ENCODE data around the gene SELENON. TPM values are rescaled to one million over a fixed set of nuclear protein-coding genes. Genes with fewer than 3 reads are reported as not detected.

Gene SELENON
- 46.3 TPM for total RNA-seq
- long read RNA-seq, partial matches to known transcripts = 1 of 2 reads
- long read RNA-seq, other reads (novel, unspliced or antisense) = 1 of 2 reads

- ATAC-seq (peak; percentile 71), DNase-seq (peak; percentile 89)
- intact Hi-C loops (cut with micrococcal nuclease) = loop anchor here (5.0 kb wide), 1 partner anchor 193 kb away; no protein-coding TSS in a partner anchor
Measured at GRCh38 chr1:25799935-25800702, at the start of gene SELENON. Gene SELENON, plus strand, starts transcription at chr1:25800193. Its CDS starts 38 bp downstream, at chr1:25800231.

DNA sequence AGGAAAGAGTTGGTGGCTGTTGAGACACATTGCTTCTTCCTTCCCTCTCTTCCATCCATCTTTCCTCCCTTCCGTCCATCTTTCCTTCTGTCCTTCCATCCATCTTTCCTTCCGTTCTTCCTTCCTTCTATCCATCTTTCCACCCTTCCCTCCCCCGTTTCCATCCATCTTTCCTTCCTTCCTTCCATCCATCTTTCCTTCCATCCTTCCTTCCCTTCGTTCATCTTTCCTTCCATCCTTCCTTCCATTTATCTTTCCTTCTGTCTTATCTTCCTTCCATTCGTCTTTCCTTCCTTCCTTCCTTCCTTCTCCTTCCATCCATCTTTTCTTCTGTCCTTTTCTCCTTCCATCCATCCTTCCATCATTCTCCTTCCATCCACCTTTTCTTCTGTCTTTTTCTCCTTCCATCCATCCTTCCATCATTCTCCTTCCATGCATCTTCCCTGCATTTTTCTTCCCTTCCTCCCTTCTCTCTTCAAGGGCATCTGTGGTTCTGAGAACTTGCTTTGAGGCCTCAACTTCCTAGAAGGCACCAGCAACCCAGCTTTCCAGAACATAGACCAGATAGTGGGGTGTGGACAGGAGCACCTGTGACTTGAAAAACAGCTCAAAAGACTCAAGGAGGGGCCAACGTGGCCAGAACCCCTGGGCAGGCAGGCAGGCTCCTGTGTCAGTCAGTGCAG, 48.9 kb upstream of the SELENON start:
- no peak for ATAC-seq
- intact Hi-C loops (cut with micrococcal nuclease) = no loop called here

DNA sequence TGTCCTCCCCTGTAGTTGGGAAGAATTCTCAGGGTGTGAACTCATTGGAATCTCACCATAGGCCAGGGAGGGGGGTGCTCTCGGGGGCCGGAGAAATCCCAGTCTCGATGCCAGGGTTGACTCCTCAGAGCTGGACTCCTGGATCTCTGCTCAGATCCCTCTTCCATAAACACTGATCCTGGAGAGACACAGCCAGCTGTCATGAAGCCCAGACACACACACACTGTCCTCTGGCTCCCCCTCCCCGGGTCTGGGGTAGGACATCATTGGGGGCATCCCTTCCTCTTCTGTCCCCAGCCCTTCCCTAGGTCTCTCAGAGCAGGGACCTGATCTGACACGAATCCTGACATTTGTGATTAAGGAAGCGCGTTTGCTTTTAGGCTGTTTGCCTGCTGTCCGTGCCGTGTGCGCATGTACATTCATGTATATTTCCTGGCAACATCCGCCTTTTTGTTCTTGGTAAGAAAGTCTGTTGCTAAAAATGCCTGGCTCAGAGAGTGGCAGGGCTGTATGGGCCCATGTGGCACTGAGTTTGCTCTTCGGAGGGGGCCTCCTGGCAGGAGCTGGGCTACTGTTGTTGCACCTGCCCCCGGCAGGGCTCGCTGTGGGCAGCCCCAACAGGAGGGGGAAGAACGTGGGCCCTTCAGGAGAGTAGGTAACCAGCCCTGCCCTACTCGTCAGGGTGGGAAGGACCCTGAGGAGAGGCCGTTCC, 45.4 kb upstream of the SELENON start:
- DNase-seq (no peak), ATAC-seq (no peak)
- intact Hi-C loops (cut with micrococcal nuclease) = no loop called here

More for the DNA sequence above, 48.9 kb upstream of the SELENON start:
- no peak for DNase-seq

- no peak for ATAC-seq
- intact Hi-C loops (cut with micrococcal nuclease) = no loop called here
- DNase-seq = no peak
Measured at GRCh38 chr1:25755475-25756125, 44.4 kb upstream of the SELENON start.

DNA sequence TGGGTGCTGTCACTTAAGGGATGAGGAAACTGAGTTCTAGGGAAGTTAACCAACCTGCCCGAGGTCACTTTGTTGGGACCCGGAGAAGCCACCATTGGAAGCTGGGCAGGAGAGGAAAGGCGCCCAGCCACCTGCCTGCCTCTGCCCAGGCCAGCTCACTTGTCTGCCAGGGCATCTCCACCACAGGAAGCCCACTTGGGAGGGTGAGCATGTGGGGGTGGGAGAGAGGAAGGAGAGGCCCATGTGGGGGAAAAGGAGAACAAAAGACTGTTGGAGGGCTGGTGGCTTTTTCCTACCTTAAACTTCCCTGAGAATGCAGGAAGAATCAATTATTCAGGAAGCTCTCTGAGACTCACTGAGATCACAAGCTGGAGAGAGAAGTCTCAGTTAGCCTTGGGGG, 43.8 kb upstream of the SELENON start:
- no peak for ATAC-seq
- no peak for DNase-seq
- intact Hi-C loops (cut with micrococcal nuclease) = no loop called here

- DNase-seq (no peak), ATAC-seq (no peak)
- intact Hi-C loops (cut with micrococcal nuclease) = no loop called here
Measured at GRCh38 chr1:25757151-25757845, 42.7 kb upstream of the SELENON start.

GRCh38 chr1:25757846-25758185, 42.2 kb upstream of the SELENON start:
- DNase-seq (no peak), ATAC-seq (no peak)
- intact Hi-C loops (cut with micrococcal nuclease) = no loop called here

GRCh38 chr1:25758466-25759070, 41.4 kb upstream of the SELENON start:
- intact Hi-C loops (cut with micrococcal nuclease) = no loop called here
- no peak for ATAC-seq
- no peak for DNase-seq

DNA sequence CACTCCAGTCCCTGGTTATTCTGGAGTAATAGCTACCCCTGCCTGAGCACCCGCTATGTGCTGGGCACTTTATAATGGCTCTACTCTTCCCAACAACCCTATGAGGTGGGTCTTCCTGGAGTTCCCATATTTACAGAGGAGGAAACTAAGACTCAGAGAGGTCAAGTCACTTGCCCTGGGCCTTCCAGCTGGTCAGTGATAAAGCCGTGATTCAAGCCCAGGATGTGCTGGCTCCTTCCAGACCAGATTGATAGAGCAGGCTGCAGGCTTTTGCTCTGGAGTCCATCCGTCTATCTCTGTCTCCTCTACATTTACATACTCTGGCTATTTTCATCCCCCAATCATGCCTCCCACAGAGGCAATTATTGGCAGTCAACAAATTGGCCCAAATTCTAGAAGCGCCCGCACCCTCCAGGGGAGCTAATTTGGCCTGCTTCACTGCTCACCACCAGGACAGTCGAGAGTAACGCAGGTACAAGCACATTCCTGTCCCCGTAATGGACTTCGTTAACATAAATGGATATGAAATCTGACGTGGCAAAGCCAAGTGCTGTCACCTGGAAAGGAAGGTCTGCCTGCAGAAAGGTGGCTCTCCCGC, 39.8 kb upstream of the SELENON start:
- ATAC-seq = no peak
- no peak for DNase-seq
- intact Hi-C loops (cut with micrococcal nuclease) = no loop called here

DNA sequence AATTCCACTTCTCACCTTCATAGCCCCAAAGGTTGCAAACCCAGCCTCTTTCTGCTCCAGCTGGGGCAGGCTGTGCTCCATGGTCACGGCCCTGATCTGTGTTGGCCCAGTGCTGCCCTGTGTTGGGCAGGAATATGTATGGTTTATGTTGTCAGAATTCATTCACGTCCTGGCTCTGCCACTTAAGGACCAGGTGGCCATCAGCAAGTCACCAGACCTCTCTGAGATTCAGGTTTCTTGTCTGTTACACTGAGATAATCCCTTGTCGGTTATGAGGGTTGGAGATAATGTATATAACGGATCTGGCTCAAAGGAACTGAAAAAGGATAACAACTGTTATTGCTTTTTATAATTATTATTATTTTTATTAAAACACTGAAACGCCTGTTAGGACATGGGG, 39.1 kb upstream of the SELENON start:
- DNase-seq = no peak
- intact Hi-C loops (cut with micrococcal nuclease) = no loop called here
- peak; percentile 10 for ATAC-seq

DNA sequence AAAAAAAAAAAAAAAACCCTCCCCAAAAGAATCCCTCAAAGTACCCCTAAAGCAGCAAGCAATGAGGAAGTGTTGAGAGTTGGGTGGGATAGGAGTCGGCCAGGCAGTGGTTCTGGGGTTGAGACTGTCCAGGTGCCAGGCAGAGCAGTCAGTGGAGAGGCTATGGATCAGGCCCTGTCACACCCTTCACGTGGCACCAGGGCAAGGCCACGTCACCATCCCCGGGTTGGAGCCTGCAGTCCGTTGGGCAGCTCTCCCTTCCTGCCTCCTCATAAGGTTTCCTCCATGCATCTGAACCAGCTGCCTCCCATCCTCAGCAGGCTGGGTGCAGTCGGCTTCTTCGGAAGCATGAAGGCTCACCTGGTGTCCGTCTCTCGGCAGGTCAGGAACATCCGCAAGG, 36.5 kb upstream of the SELENON start:
- ATAC-seq = peak; percentile 32

DNA sequence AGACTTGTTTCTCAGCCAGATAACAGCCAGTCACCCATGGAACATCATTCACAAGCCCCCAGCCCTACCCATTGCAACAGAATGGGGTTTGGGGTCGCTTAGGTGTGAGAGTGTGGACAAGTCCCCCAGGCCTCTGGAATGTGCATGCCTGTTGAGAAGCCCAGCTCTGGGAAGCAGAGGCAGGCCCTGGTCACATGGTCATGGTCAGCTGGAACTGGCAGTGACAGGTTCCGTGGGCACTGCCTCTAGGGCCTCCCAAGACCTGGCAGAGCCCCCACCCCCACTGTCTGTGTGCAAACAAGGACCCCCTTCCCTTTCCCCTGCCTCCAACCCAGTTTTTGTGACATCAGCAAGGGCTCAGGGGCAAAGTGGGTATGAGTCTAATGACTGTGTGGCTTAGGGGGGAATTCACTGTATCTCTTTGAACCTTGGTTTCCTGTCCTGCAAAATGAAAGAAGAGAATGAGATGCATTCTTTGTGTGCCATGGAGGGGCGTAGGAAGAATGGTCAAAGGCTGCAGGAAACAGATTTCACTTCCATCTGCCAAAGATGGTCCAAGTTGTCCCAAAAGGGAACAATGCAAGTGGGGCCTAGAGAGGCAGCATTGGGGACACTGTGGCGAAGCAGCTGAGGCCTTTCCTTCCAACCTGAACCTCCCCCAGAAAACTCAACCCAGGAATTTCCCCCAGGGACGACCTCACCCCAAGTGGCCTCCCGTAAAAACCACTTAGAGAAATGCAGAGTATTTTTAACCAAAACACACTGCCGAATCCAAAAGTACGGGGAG, 34.7 kb upstream of the SELENON start:
- intact Hi-C loops (cut with micrococcal nuclease) = no loop called here
- no peak for ATAC-seq

More for the DNA sequence above, 36.5 kb upstream of the SELENON start:
- DNase-seq = no peak
- intact Hi-C loops (cut with micrococcal nuclease) = no loop called here

GRCh38 chr1:25765923-25766589, 33.9 kb upstream of the SELENON start:
- ATAC-seq = no peak
- DNase-seq = no peak
- intact Hi-C loops (cut with micrococcal nuclease) = no loop called here

More for the DNA sequence above, 34.7 kb upstream of the SELENON start:
- no peak for DNase-seq

- ATAC-seq = peak; percentile 41
- DNase-seq = peak; percentile 55
- intact Hi-C loops (cut with micrococcal nuclease) = no loop called here
Measured at GRCh38 chr1:25766721-25767436, 33.1 kb upstream of the SELENON start.

DNA sequence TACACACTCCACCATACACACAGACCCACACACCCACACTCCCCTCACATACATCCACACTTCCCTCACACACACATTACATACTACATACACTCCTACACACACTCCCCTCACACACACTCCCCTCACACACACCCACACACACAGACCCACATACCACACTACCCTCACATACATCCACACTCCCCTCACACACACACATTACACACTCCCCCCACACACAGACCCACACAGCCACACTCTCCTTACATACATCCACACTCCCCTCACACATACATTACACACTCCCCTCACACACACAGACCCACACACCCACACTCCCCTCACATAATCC, 32.6 kb upstream of the SELENON start:
- ATAC-seq (no peak), DNase-seq (no peak)
- intact Hi-C loops (cut with micrococcal nuclease) = no loop called here

DNA sequence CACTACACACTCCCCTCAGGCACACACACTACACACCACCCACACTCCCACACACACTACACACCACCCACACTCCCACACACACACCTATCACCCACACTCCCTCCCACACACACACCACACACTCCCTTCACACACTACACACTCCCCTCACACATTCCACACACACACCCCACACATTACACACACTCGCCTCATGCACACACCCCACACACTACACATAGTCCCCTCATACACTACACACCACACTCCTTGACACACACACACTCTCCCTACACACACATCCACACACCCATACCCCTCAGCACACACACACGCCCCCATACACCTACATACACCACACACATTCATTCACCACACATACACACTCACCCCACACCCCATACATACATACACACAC, 31.0 kb upstream of the SELENON start:
- DNase-seq = no peak
- intact Hi-C loops (cut with micrococcal nuclease) = no loop called here
- ATAC-seq = no peak

Data from left ventricle myocardium superior (tissue), 1 donor.